HepG2 (cell line): ENCODE data around the gene SMTNL2. TPM values are rescaled to one million over a fixed set of nuclear protein-coding genes. Genes with fewer than 3 reads are reported as not detected.

Source experiments
- ATAC-seq: fragments of 200-7000 bp; cut with Tn5 transposase; 3 replicates; pipeline ENCODE4 v1.9.1; 2020; ENCODE audit warnings: mild to moderate bottlenecking, moderate library complexity
- BruUV-seq: library from RNA; stranded (reverse); fragments of 400-500 nt; replicated peaks from 2 replicates; lab custom pipeline; 2021; lab: Mats Ljungman, UMichigan
- CTCF ChIA-PET: fragments of 300-600 bp; formaldehyde crosslinking; extraction: SDS; loops from one replicate; lab custom pipeline; 2021; ENCODE audit warnings: low total read pairs, inconsistent platforms, low intra/inter-chr PET ratio; lab: Yijun Ruan, JAX
- POLR2A ChIA-PET: fragments of 350-600 bp; sonication (Branson Sonifier 250); formaldehyde crosslinking; loops from one replicate; lab custom pipeline; 2020; ENCODE audit warnings: antibody characterized with exemption, inconsistent platforms; lab: Yijun Ruan, JAX
- DNase-seq: peaks from one replicate; pipeline ENCODE4 v3.0.0-alpha.2; 2015; ENCODE audit warnings: low spot score
- FAIRE-seq: peaks from 3 replicates; lab custom pipeline; 2011; peaks lifted over from hg19 to GRCh38; lab: Jason Lieb, UNC
- H2AFZ ChIP-seq: one replicate; pipeline ENCODE4 v1.6.1; 2011; ENCODE audit warnings: low read length, inconsistent platforms
- H3K27ac ChIP-seq: fragments of 300-600 bp; 3 replicates; pipeline ENCODE4 v1.8.0; 2011; ENCODE audit warnings: mixed run types, mild to moderate bottlenecking, mixed read lengths, low read length, inconsistent platforms; ENCODE audit not compliant: insufficient read depth; ENCODE audit errors: extremely low read length
- H3K27me3 ChIP-seq, 2 experiments: fragments of 200-600 bp in 1 of 2; 2 replicates in 1 of 2; 3 replicates in 1 of 2; pipeline versions ENCODE4 v1.6.0 to v1.8.0; 2011; ENCODE audit warnings: low read length in 2 of 2, mild to moderate bottlenecking in 2 of 2, moderate library complexity in 2 of 2, inconsistent platforms in 1 of 2; ENCODE audit not compliant: insufficient read depth in 2 of 2, control insufficient read depth in 1 of 2
- H3K36me3 ChIP-seq, 2 experiments: fragments of 200-600 bp in 1 of 2; replicated peaks in 1 of 2; 2 replicates in 1 of 2; 3 replicates in 1 of 2; pipeline versions ENCODE4 v1.5.1 to v1.8.0; 2011; ENCODE audit warnings: low read length in 2 of 2, inconsistent platforms in 1 of 2; ENCODE audit not compliant: insufficient read depth in 2 of 2, control insufficient read depth in 1 of 2
- H3K4me1 ChIP-seq: 2 replicates; pipeline ENCODE4 v1.5.1; 2012; ENCODE audit warnings: low read length, inconsistent platforms; ENCODE audit not compliant: insufficient read depth
- H3K4me2 ChIP-seq: 2 replicates; pipeline ENCODE4 v1.6.0; 2011; ENCODE audit warnings: low read depth, low read length, inconsistent platforms
- H3K4me3 ChIP-seq, 3 experiments: fragments of 200-600 bp in 1 of 3; sonication (generic), shearing (Covaris generic) in 1 of 3; replicated peaks in 1 of 3; 2 replicates each; pipeline ENCODE4 v1.5.1; 2011 to 2016; ENCODE audit warnings: low read length in 3 of 3, inconsistent platforms in 2 of 3, low read depth in 2 of 3, mild to moderate bottlenecking in 2 of 3, control low read depth in 1 of 3, mixed read lengths in 1 of 3; ENCODE audit not compliant: insufficient read depth in 1 of 3
- H3K79me2 ChIP-seq: one replicate; pipeline ENCODE4 v1.6.1; 2011; ENCODE audit warnings: low read length, inconsistent platforms; ENCODE audit not compliant: insufficient read depth
- H3K9ac ChIP-seq: 2 replicates; pipeline ENCODE4 v1.6.0; 2011; ENCODE audit warnings: mild to moderate bottlenecking, low read depth, low read length, inconsistent platforms; ENCODE audit not compliant: insufficient read depth
- H3K9me3 ChIP-seq: 2 replicates; pipeline ENCODE4 v1.5.1; 2012; ENCODE audit warnings: mild to moderate bottlenecking, low read length
- H4K20me1 ChIP-seq: 2 replicates; pipeline ENCODE4 v1.6.0; 2011; ENCODE audit warnings: inconsistent platforms, mild to moderate bottlenecking, low read length, moderate library complexity; ENCODE audit not compliant: insufficient read depth
- ATRX ChIP-seq: sonication (generic); formaldehyde crosslinking; IDR thresholded peaks from 2 replicates; pipeline ENCODE4 v1.4.0; 2020; ENCODE audit warnings: missing genetic modification reagents, borderline replicate concordance
- EP300 ChIP-seq, 3 experiments: sonication (generic) in 1 of 3; formaldehyde crosslinking in 1 of 3; IDR thresholded peaks; 2 replicates each; pipeline versions ENCODE4 v1.5.1 to v1.6.1; 2011 to 2020; ENCODE audit warnings: low read depth in 2 of 3, low read length in 2 of 3, borderline replicate concordance in 1 of 3, improper control_type of control experiment in 1 of 3, mild to moderate bottlenecking in 1 of 3, missing genetic modification reagents in 1 of 3, moderate library complexity in 1 of 3
- ETV6 ChIP-seq: sonication (generic); formaldehyde crosslinking; conservative IDR thresholded peaks from 2 replicates; pipeline ENCODE4 v1.4.0; 2020; ENCODE audit warnings: missing genetic modification reagents
- HNRNPLL ChIP-seq: fragments of 200-400 bp; formaldehyde crosslinking; IDR thresholded peaks from 2 replicates; pipeline ENCODE4 v1.6.1; 2017; ENCODE audit warnings: mild to moderate bottlenecking, low read depth, low read length; ENCODE audit not compliant: poor library complexity, severe bottlenecking
- KDM2A ChIP-seq: sonication (generic); formaldehyde crosslinking; IDR thresholded peaks from 2 replicates; pipeline ENCODE4 v1.4.0; 2020; ENCODE audit warnings: low read depth, missing genetic modification reagents, borderline replicate concordance
- POLR2A ChIP-seq, 2 experiments: IDR thresholded peaks; 2 replicates each; pipeline ENCODE4 v1.6.1; 2011; ENCODE audit warnings: low read depth in 2 of 2, low read length in 2 of 2, mild to moderate bottlenecking in 1 of 2, moderate library complexity in 1 of 2; ENCODE audit not compliant: insufficient read depth in 1 of 2
- POLR2G ChIP-seq: fragments of 200-400 bp; formaldehyde crosslinking; IDR thresholded peaks from 2 replicates; pipeline ENCODE4 v1.6.1; 2018; ENCODE audit warnings: mild to moderate bottlenecking, low read depth, low read length, moderate library complexity
- RAD21 ChIP-seq: fragments of 450-650 bp; formaldehyde crosslinking; IDR thresholded peaks from 2 replicates; pipeline ENCODE4 v1.5.0; 2020; ENCODE audit warnings: mild to moderate bottlenecking
- RBM22 ChIP-seq: fragments of 200-400 bp; formaldehyde crosslinking; optimal IDR thresholded peaks from 2 replicates; pipeline ENCODE3; 2017; ENCODE audit warnings: mild to moderate bottlenecking, low read length, moderate library complexity
- RFX5 ChIP-seq: IDR thresholded peaks from 2 replicates; pipeline ENCODE4 v1.6.1; 2011; ENCODE audit warnings: low read depth, low read length, improper control_type of control experiment
- SNAPC2 ChIP-seq: sonication (generic); formaldehyde crosslinking; IDR thresholded peaks from 2 replicates; pipeline ENCODE4 v1.8.1; 2022; ENCODE audit warnings: mild to moderate bottlenecking, missing genetic modification reagents
- SPEN ChIP-seq: sonication (generic); formaldehyde crosslinking; IDR thresholded peaks from 2 replicates; pipeline ENCODE4 v1.5.1; 2020; ENCODE audit warnings: low read depth, mild to moderate bottlenecking, missing genetic modification reagents
- SSRP1 ChIP-seq: IDR thresholded peaks from 2 replicates; pipeline ENCODE4 v1.6.1; 2016; ENCODE audit warnings: control low read depth
- ZFP82 ChIP-seq: sonication (generic); formaldehyde crosslinking; IDR thresholded peaks from 2 replicates; pipeline ENCODE4 v1.5.1; 2020; ENCODE audit warnings: mild to moderate bottlenecking, missing genetic modification reagents, borderline replicate concordance
- ZNF331 ChIP-seq: sonication (generic); formaldehyde crosslinking; IDR thresholded peaks from 2 replicates; pipeline ENCODE4 v1.4.0; 2020; ENCODE audit warnings: missing genetic modification reagents
- ZNF382 ChIP-seq: sonication (generic); formaldehyde crosslinking; IDR thresholded peaks from 2 replicates; pipeline ENCODE4 v1.5.0; 2020; ENCODE audit warnings: missing genetic modification reagents, mild to moderate bottlenecking, borderline replicate concordance
- ZNF563 ChIP-seq: sonication (generic); formaldehyde crosslinking; IDR thresholded peaks from 2 replicates; pipeline ENCODE4 v1.8.0; 2022; ENCODE audit warnings: mild to moderate bottlenecking, moderate library complexity, missing genetic modification reagents
- ZNF660 ChIP-seq: sonication (generic); formaldehyde crosslinking; IDR thresholded peaks from 2 replicates; pipeline ENCODE4 v1.5.1; 2020; ENCODE audit warnings: mild to moderate bottlenecking, low read depth, missing genetic modification reagents, borderline replicate concordance
- WGBS: methylation state at CpG from one replicate; pipeline ENCODE4 v1.1.6; 2017; ENCODE audit warnings: low lambda C conversion rate; 5-methylcytosine and 5-hydroxymethylcytosine counted together
- in situ Hi-C: cut with HindIII; loops from 2 replicates; pipeline ENCODE4 v1.10.0; 2017; ENCODE audit warnings: low pct_unique_long_range_greater_than_20kb; ENCODE audit not compliant: extremely low pct_ligation_motif_present
- intact Hi-C: fragments of 100-400 bp; cut with micrococcal nuclease; formaldehyde crosslinking; loops from one replicate; pipeline ENCODE4 v1.10.0; 2022; ENCODE audit not compliant: unreplicated experiment
- polyA plus RNA-seq, 8 experiments: library from polyadenylated mRNA; depleted of rRNA in 3 of 8; stranded (reverse) in 7 of 8; unstranded in 1 of 8; fragments of >200 nt; fragmentation: Illumina TruSeq in 4 of 8; extraction: Trizol in 4 of 8; gene quantifications; 2 replicates each; pipeline versions ENCODE4 v1.2.1 to v1.2.3, GENCODE V29; 2011 to 2016; ENCODE audit warnings: low read depth in 4 of 8, missing spikeins in 1 of 8, mixed read lengths in 1 of 8; ENCODE audit not compliant: insufficient read depth in 1 of 8
- total RNA-seq, 5 experiments: library from RNA; depleted of rRNA; stranded (reverse); fragments of >200 nt; fragmentation: Illumina TruSeq; extraction: Trizol; gene quantifications; 2 replicates each; pipeline ENCODE4 v1.2.3, GENCODE V29; 2016; ENCODE audit warnings: low read depth in 1 of 5
- TF ChIP-seq, protein P1 (sequence below): sonication (generic); formaldehyde crosslinking; IDR thresholded peaks from 2 replicates; pipeline ENCODE4 v1.4.0; 2020; ENCODE audit warnings: mild to moderate bottlenecking, missing genetic modification reagents, borderline replicate concordance

Gene SMTNL2
- total and polyA plus RNA-seq, 2 of the 13 experiments (the other 11 are each of a cell fraction or from before 2014, with no cell fraction given): 0.41 to 5.1 TPM

DNA sequence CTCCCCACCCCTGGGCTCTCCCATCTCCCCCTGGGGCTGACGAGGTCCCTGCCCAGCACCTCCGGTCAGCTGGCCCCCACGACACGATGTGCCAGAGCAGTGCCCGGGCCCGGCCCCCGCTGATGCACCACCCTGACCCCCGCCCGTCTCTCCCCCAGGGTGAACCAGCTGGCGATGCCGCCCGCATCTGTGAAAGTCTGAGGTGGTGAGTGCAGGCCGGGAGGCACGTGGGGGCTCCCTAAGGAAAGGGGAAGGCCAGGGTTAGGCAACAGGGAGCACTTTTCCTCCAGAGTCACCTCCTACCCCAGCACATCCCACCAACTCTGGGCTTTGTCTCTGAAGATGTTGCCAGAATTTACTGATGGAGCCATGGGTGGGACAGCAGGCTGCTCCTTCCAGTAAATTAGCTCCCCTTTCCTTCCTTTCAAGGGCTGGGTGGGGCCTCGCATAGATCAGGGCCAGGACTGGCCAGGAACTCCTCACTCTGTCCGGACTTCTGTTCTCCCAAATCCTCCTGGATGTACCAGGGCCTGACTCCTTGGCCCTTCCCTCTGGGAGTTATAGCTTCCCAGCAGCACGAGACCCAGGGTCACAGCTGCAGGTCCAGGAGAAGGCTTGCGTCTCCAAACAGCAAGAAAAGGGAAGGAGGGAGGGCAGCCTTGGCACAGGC, 47.5 kb upstream of the SMTNL2 start:
- H3K79me2 ChIP-seq: no peaks in the 10 kb centered on the region
- DNase-seq (no peak), FAIRE-seq (no peak), ATAC-seq (no peak)
- in situ Hi-C loops: no loop called here
- no peak overlapping the region for H3K4me3 ChIP-seq
- no peak overlapping the region for H3K9ac ChIP-seq
- H3K4me1 ChIP-seq: peaks cover 25% of the 10 kb centered on the region
- H3K27ac ChIP-seq: no peak overlapping the region
- ChIA-PET POLR2A (interaction anchor here (0.8 to 3.0 kb wide), 4 partner anchors 10 to 403 kb away, joined by 3 to 9 read pairs (median 3); partner anchors contain the start of genes MYBBP1A, RNF167 and SLC25A11), CTCF (no interaction called here)
- peaks cover 13 to 32% of the 10 kb centered on the region in 2 experiments for H3K36me3 ChIP-seq
- H2AFZ ChIP-seq: no peak overlapping the region
- 87% methylated on average over 16 of the region's 18 CpGs for WGBS
- TF ChIP-seq SSRP1 (CRISPR knock-in tag) (0 out of 2 replicates have a peak, but pooled peaks have one; percentile 8), EP300 (IDR thresholded peaks at IDR 0.05; ENCODE audit: low read depth in 2 of 2, low read length in 2 of 2) (no peak), EP300 (CRISPR knock-in tag; IDR thresholded peaks at IDR 0.05; ENCODE audit: borderline replicate concordance) (no peak), RFX5 (no peak), KDM2A (CRISPR knock-in tag) (peak; percentile 25; the same call in 1 of the 2 replicates), ETV6 (CRISPR knock-in tag) (no peak), RAD21 (CRISPR knock-in tag) (no peak), ZNF382 (CRISPR knock-in tag) (no peak), ZNF563 (no peak), ZFP82 (no peak), SNAPC2 (no peak), HNRNPLL (no peak), RBM22 (peak; percentile 62), ZNF660 (no peak), ZNF331 (CRISPR knock-in tag) (no peak), POLR2G (peak; percentile 36; the same call in 1 of the 2 replicates), POLR2A (IDR thresholded peaks at IDR 0.05; ENCODE audit: insufficient read depth in 1 of 2, low read depth in 2 of 2, low read length in 2 of 2) (0 out of 4 replicates have a peak, but pooled peaks of 1 of the 2 experiments have one; percentile 12), SPEN (no peak), ATRX (CRISPR knock-in tag) (no peak)
- TF ChIP-seq, protein P1, sequence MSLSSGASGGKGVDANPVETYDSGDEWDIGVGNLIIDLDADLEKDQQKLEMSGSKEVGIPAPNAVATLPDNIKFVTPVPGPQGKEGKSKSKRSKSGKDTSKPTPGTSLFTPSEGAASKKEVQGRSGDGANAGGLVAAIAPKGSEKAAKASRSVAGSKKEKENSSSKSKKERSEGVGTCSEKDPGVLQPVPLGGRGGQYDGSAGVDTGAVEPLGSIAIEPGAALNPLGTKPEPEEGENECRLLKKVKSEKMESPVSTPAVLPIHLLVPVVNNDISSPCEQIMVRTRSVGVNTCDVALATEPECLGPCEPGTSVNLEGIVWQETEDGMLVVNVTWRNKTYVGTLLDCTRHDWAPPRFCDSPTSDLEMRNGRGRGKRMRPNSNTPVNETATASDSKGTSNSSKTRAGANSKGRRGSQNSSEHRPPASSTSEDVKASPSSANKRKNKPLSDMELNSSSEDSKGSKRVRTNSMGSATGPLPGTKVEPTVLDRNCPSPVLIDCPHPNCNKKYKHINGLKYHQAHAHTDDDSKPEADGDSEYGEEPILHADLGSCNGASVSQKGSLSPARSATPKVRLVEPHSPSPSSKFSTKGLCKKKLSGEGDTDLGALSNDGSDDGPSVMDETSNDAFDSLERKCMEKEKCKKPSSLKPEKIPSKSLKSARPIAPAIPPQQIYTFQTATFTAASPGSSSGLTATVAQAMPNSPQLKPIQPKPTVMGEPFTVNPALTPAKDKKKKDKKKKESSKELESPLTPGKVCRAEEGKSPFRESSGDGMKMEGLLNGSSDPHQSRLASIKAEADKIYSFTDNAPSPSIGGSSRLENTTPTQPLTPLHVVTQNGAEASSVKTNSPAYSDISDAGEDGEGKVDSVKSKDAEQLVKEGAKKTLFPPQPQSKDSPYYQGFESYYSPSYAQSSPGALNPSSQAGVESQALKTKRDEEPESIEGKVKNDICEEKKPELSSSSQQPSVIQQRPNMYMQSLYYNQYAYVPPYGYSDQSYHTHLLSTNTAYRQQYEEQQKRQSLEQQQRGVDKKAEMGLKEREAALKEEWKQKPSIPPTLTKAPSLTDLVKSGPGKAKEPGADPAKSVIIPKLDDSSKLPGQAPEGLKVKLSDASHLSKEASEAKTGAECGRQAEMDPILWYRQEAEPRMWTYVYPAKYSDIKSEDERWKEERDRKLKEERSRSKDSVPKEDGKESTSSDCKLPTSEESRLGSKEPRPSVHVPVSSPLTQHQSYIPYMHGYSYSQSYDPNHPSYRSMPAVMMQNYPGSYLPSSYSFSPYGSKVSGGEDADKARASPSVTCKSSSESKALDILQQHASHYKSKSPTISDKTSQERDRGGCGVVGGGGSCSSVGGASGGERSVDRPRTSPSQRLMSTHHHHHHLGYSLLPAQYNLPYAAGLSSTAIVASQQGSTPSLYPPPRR: no peak
- no peak overlapping the region for H3K4me2 ChIP-seq
- intact Hi-C loops: no loop called here
- H3K9me3 ChIP-seq: no peaks in the 10 kb centered on the region
- BruUV-seq: TSS peak; percentile 31
- 0 out of 2 replicates have a peak, but pooled peaks cover 2% of the 10 kb centered on the region for H4K20me1 ChIP-seq
- peaks cover 0 to 20% of the 10 kb centered on the region in 2 experiments; a peak in 4 of 5 replicates for H3K27me3 ChIP-seq
